ENCODE measurements around the gene PLPP6. TPM values are rescaled to one million over a fixed set of nuclear protein-coding genes. Genes with fewer than 3 reads are reported as not detected.

PLPP6 gene
- total and polyA plus RNA-seq, 8 donors = 5.7 to 10.5 (median 9.6) TPM

GRCh38 chr9:4661165-4661564 lies 929 bp upstream of the PLPP6 start:
- H3K4me3 ChIP-seq = no peak overlapping the region
- ATAC-seq (no peak), DNase-seq (no peak)
- intact Hi-C loops (cut with DNase I) = no loop called here
- peaks cover 13 to 58% of the 10 kb centered on the region in 2 donors for H3K4me1 ChIP-seq
- H3K36me3 ChIP-seq = no peaks in the 10 kb centered on the region
- no peaks in the 10 kb centered on the region for H3K27me3 ChIP-seq
- TF ChIP-seq CTCF (IDR thresholded peaks at IDR 0.05) = no peak
- H3K27ac ChIP-seq = no peak overlapping the region
- no peaks in the 10 kb centered on the region for H3K9me3 ChIP-seq

GRCh38 chr9:4661611-4662010 lies 483 bp upstream of the PLPP6 start:
- ATAC-seq = no peak
- Histone ChIP-seq H3K4me1 (peaks cover 13 to 62% of the 10 kb centered on the region in 2 donors), H3K4me3 (peak overlapping the region; percentile 78 to 79), H3K36me3 (no peaks in the 10 kb centered on the region), H3K27ac (peak overlapping the region; percentile 84 to 87), H3K9me3 (no peaks in the 10 kb centered on the region), H3K27me3 (no peaks in the 10 kb centered on the region)
- no peak for DNase-seq
- intact Hi-C loops (cut with DNase I) = no loop called here
- TF ChIP-seq CTCF (IDR thresholded peaks at IDR 0.05) = no peak

- Histone ChIP-seq H3K4me1 (peaks cover 13 to 56% of the 10 kb centered on the region in 2 donors), H3K27ac (peak overlapping the region; percentile 84 to 87), H3K27me3 (peaks cover 0 to 4% of the 10 kb centered on the region in 2 donors), H3K4me3 (peak overlapping the region; percentile 78 to 79), H3K9me3 (no peaks in the 10 kb centered on the region), H3K36me3 (no peaks in the 10 kb centered on the region)
- no peak for ATAC-seq
- intact Hi-C loops (cut with DNase I) = no loop called here
- TF ChIP-seq CTCF (IDR thresholded peaks at IDR 0.05) = no peak
- DNase-seq = no peak
Measured at GRCh38 chr9:4662989-4663792, 1.1 kb downstream of the PLPP6 start.

GRCh38 chr9:4663956-4664355 lies 1.9 kb downstream of the PLPP6 start:
- Histone ChIP-seq H3K4me1 (peaks cover 13 to 54% of the 10 kb centered on the region in 2 donors), H3K4me3 (no peak overlapping the region), H3K27ac (peak overlapping the region in 1 of 2 donors; percentile 87), H3K36me3 (no peaks in the 10 kb centered on the region), H3K9me3 (no peaks in the 10 kb centered on the region), H3K27me3 (peaks cover 0 to 4% of the 10 kb centered on the region in 2 donors)
- DNase-seq = no peak
- TF ChIP-seq CTCF (IDR thresholded peaks at IDR 0.05) = no peak
- ATAC-seq = no peak
- intact Hi-C loops (cut with DNase I) = no loop called here

- ATAC-seq (peak; percentile 5), DNase-seq (no peak)
- TF ChIP-seq CTCF (IDR thresholded peaks at IDR 0.05) = no peak
- H3K4me1 ChIP-seq = peaks cover 13 to 54% of the 10 kb centered on the region in 2 donors
- no peaks in the 10 kb centered on the region for H3K9me3 ChIP-seq
- peaks cover 0 to 4% of the 10 kb centered on the region in 2 donors for H3K27me3 ChIP-seq
- H3K36me3 ChIP-seq = no peaks in the 10 kb centered on the region
- peak overlapping the region; percentile 68 to 87 for H3K27ac ChIP-seq
- peak overlapping the region; percentile 27 to 46 for H3K4me3 ChIP-seq
- intact Hi-C loops (cut with DNase I) = no loop called here
Measured at GRCh38 chr9:4665357-4665756, 3.3 kb downstream of the PLPP6 start.

All from left lung (tissue), 10 donors.